Activated T-cell treated with anti-CD3 and anti-CD28 coated beads, Interleukin-2, amount 50 U/mL, for 4 hours (primary cell): ENCODE measurements around the gene PRELID1. TPM values are rescaled to one million over a fixed set of nuclear protein-coding genes. Genes with fewer than 3 reads are reported as not detected.
"Not testable (repeated sequence)": the region's sequence is repeated elsewhere in the genome, so short reads cannot be mapped to it uniquely, and the experiment has no call there.

Source experiments
- ATAC-seq, 2 donors: fragments of 200-7000 bp; cut with Tn5 transposase; one replicate each; pipeline ENCODE4 v1.10.0; 2021
- DNase-seq: peaks from one replicate; pipeline ENCODE4 v3.0.0-alpha.2; 2020
- H3K27me3 Mint-ChIP-seq: one replicate; pipeline ENCODE4 v1.8.0; 2021; ENCODE audit warnings: low read depth, mixed read lengths
- H3K36me3 Mint-ChIP-seq: one replicate; pipeline ENCODE4 v1.8.0; 2022; ENCODE audit warnings: mixed read lengths; ENCODE audit not compliant: insufficient read depth
- H3K4me1 Mint-ChIP-seq: one replicate; pipeline ENCODE4 v1.8.0; 2021; ENCODE audit warnings: low read depth, mixed read lengths
- H3K4me3 Mint-ChIP-seq: one replicate; pipeline ENCODE4 v1.8.0; 2021; ENCODE audit warnings: mild to moderate bottlenecking, moderate library complexity, mixed read lengths
- H3K9me3 Mint-ChIP-seq: one replicate; pipeline ENCODE4 v1.8.0; 2021; ENCODE audit warnings: mixed read lengths
- total RNA-seq, 3 donors: library from RNA; stranded (reverse); gene quantifications; one replicate each; pipeline ENCODE4 v1.2.1, GENCODE V29; 2021

Gene PRELID1, protein sequence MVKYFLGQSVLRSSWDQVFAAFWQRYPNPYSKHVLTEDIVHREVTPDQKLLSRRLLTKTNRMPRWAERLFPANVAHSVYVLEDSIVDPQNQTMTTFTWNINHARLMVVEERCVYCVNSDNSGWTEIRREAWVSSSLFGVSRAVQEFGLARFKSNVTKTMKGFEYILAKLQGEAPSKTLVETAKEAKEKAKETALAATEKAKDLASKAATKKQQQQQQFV
- 100 to 1,000 TPM; 293 to 372 (median 302) TPM for total RNA-seq

DNA sequence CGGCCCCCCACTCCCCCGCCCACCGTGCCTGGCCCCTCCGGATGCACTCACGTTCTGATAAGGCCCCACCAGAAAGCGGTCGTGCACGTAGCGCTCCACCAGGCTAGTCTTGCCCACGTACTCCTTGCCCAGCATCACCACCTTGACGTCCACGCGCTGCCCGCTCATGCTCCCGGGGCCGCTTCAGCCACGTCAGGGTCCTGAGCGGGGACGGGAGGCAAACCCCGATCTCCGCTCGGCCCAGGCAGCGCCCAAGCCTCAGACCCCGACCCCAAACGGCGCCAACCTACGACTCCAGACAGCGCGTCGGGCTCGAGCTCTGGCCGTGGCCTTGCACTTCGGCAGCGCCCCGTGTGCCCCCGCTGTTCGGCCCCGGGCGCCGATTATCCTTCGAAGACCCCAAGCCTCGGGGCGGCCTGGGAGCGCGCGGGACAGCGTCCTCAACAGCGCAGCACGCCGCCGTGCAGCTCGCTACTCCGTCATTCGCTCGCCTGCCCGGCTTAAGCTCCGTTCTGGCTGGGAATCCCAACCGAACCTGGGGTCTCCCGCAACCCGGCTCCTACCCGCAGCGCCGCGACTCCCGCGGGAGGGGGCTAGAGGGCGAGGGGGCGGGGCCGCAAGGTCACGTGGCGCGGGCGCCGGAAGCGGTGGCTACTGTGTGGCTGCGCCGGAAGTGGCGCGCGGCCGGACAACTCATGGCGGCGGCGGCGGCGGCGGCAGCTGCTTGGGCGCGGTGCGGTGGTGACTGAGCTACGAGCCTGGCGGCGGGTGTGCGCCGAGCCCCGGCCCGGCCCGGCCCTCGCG, at the start of gene PRELID1, which contains the start of gene RAB24:
TSS of gene PRELID1 (plus strand) at position 679 of the 804 bp plus-strand sequence. CDS start 187 bp downstream, outside the sequence.
TSS of gene RAB24 (minus strand) at position 599 of the 804 bp plus-strand sequence. CDS start at position 168, 431 bp downstream.
- Mint-ChIP-seq H3K36me3 (peaks cover 12% of the 10 kb centered on the region), H3K27me3 (no peaks in the 10 kb centered on the region), H3K4me3 (peak within 1 kb of the TSS; percentile 92), H3K9me3 (no peaks in the 10 kb centered on the region), H3K4me1 (peaks cover 65% of the 10 kb centered on the region)
- ATAC-seq (peak; percentile 81), DNase-seq (peak; percentile 82)

DNA sequence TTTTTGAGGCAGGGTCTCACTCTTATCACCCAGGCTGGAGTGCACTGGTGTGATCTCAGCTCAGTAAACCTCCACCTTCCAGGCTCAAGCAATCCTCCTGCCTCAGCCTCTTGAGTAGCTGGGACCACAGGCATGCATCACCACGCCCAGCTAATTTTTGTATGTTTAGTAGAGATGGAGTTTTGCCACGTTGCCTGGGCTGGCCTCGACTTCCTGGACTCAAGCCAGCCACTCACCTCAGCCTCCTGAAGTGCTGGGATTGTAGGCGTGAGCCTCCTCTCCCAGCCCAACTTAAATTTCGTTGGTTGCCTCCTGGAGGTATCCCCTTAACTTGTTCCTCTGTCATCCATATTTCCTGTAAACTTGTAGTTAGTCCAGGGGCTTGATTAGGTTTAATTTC, 47.3 kb upstream of the PRELID1 start:
- Mint-ChIP-seq H3K36me3 (peaks cover 35% of the 10 kb centered on the region), H3K4me1 (no peaks in the 10 kb centered on the region), H3K27me3 (no peaks in the 10 kb centered on the region), H3K4me3 (no peak overlapping the region), H3K9me3 (no peaks in the 10 kb centered on the region)
- ATAC-seq (no peak), DNase-seq (no peak)

DNA sequence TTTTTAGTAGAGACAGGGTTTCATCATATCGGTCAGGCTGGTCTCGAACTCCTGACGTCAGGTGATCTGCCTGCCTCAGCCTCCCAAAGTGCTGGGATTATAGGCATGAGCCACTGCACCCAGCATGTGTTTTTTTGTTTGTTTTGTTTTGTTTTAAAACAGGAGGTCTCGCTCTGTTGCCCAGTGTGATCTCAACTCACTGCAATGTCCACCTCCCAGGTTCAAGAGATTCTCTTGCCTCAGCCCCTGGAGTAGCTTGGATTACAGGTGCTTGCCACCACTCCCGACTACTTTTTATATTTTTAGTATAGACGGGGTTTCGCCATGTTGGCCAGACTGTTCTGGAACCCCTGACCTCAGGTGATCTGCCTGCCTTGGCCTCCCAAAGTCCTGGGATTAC, 44.9 kb upstream of the PRELID1 start:
- H3K4me1 Mint-ChIP-seq, DNase-seq, H3K9me3 Mint-ChIP-seq, H3K27me3 Mint-ChIP-seq, ATAC-seq, H3K4me3 Mint-ChIP-seq: not testable (repeated sequence)
- peaks cover 39% of the 10 kb centered on the region for H3K36me3 Mint-ChIP-seq

DNA sequence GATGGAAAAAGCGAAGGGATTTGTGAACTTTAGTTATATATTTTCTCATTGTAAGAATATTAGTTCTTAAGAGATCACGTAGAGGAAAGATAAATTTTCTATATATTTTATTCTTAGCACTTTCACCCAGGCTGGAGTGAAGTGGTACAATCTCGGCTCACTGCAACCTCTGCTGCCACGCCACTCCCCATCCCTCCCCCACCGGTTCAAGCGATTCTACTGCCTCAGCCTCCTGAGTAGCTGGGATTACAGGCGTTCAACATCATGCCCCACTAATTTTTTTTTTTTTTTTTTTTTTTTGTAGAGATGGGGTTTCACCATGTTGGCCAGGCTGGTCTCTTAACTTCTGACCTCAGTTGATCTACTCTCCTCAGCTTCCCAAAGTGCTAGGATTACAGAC, 42.6 kb upstream of the PRELID1 start:
- H3K27me3 Mint-ChIP-seq, result no peaks in the 10 kb centered on the region
- ATAC-seq (no peak), DNase-seq (no peak)
- peaks cover 44% of the 10 kb centered on the region for H3K36me3 Mint-ChIP-seq
- H3K4me3 Mint-ChIP-seq, result no peak overlapping the region
- H3K9me3 Mint-ChIP-seq, result no peaks in the 10 kb centered on the region
- no peaks in the 10 kb centered on the region for H3K4me1 Mint-ChIP-seq

DNA sequence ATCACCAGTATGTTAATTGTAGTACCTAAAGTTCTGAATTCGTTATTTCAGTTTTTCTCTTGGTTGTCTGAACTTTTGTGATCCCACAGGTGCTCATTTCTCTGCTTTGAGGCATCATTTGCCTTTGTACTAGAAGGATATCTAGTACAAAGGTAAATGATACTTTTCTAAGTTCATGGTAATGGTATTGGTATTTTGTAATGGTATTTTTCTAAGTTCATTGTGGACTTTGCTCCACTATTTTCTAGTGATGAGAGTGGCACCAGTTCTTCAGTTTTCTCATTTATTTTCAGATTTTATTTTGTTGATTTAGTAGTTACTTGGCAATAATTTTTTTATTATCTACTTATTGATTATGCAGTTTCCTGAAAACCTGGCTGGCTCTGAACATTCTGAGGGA, 42.1 kb upstream of the PRELID1 start:
- H3K27me3 Mint-ChIP-seq, result no peaks in the 10 kb centered on the region
- no peak for DNase-seq
- no peaks in the 10 kb centered on the region for H3K4me1 Mint-ChIP-seq
- peaks cover 49% of the 10 kb centered on the region for H3K36me3 Mint-ChIP-seq
- no peak overlapping the region for H3K4me3 Mint-ChIP-seq
- H3K9me3 Mint-ChIP-seq, result no peaks in the 10 kb centered on the region
- ATAC-seq, result no peak

DNA sequence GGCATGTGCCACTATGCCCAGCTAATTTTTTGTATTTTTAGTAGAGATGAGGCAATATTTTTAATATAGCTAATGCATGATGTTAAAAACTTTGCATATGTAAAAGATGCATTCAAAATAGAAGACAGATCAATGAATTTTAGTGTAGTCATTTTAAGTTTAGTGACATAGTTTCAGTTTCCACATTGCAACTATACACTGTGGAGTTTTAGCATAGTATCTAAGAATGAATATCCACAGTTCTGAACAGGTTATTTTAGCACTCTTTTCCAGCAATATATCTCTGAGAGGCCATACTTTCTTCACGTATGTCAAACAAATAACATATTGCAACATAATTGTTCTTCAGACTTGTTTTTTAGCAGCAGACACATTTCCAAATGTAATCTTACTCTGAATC, 39.4 kb upstream of the PRELID1 start:
- DNase-seq (no peak), ATAC-seq (no peak)
- Mint-ChIP-seq H3K4me3 (no peak overlapping the region), H3K4me1 (no peaks in the 10 kb centered on the region), H3K36me3 (peaks cover 52% of the 10 kb centered on the region), H3K27me3 (no peaks in the 10 kb centered on the region), H3K9me3 (no peaks in the 10 kb centered on the region)

DNA sequence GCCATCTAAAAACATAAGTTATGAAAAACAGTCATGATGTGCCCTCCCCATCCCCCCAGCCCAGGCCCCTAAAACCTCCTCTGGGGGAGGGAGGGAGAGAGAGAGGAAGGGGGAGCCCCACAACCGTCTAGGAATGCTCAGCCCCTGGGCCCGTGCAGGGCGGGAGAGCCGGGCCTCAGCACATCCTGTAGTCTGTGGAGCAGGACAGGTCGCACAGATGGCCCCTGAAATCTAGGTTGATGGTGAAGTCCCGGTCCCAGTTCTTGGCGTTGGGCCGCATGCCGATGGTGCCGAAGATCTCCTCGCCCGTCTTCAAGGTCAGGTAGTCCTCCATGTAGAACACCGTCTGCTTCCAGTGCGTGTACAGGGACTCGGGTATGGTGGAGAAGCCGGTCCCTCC, 38.2 kb upstream of the PRELID1 start:
- Mint-ChIP-seq H3K36me3 (peaks cover 49% of the 10 kb centered on the region), H3K9me3 (no peaks in the 10 kb centered on the region), H3K27me3 (no peaks in the 10 kb centered on the region), H3K4me3 (no peak overlapping the region), H3K4me1 (no peaks in the 10 kb centered on the region)
- ATAC-seq, result no peak
- DNase-seq, result no peak

DNA sequence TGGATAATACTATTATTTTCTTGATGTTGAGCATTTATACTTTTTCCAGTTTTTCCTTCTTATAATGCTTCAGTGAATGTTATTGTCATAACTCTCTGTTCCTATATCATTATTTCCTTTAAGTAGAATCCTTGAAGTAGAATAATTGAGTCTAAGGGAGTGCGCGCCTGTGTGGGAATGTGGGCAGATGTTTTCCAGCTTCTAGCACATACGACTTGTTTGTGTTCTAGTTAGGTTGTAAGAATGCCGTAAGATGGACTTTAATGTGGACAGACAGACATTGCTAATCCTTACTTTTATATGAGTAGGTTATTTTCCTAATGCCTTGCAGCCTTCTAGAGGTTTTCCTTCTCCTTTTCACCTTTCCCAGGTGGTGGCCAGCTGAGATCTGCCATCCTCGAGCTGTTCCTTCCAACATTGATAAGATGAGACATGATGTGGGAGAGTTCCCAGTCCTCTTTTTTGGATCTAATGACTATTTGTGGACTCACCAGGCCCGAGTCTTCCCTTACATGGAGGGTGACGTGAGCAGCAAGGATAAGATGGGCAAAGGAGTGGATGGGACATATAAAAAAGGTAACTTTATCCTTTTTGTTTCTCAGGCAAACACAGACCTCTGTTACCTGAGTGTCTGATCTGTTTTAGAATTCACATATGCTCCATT, 34.2 kb upstream of the PRELID1 start:
- ATAC-seq, result no peak
- Mint-ChIP-seq H3K9me3 (no peaks in the 10 kb centered on the region), H3K4me3 (no peak overlapping the region), H3K27me3 (no peaks in the 10 kb centered on the region), H3K36me3 (peaks cover 48% of the 10 kb centered on the region), H3K4me1 (no peaks in the 10 kb centered on the region)
- DNase-seq, result no peak

DNA sequence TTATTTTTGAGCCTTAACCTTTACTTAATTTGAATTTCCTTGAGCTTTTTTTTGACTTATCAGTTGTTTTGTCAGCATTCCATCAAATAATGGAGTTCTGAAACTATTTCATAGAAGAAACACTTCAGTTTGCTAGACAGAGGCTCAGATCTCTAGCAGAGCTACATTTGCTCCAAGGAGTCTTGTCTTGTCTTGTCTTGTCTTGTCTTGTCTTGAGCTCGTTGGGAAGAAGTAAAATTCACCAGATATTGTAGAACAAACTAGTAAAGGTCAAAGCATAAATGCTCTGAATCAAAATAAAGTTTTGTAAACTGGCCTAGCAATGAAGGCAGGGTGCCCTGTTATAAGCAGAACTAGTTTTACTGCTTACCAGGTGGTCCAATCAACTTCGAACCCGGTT, 33.6 kb upstream of the PRELID1 start:
- ATAC-seq (no peak), DNase-seq (no peak)
- no peaks in the 10 kb centered on the region for H3K4me1 Mint-ChIP-seq
- H3K4me3 Mint-ChIP-seq, result no peak overlapping the region
- H3K27me3 Mint-ChIP-seq, result no peaks in the 10 kb centered on the region
- peaks cover 44% of the 10 kb centered on the region for H3K36me3 Mint-ChIP-seq
- no peaks in the 10 kb centered on the region for H3K9me3 Mint-ChIP-seq

DNA sequence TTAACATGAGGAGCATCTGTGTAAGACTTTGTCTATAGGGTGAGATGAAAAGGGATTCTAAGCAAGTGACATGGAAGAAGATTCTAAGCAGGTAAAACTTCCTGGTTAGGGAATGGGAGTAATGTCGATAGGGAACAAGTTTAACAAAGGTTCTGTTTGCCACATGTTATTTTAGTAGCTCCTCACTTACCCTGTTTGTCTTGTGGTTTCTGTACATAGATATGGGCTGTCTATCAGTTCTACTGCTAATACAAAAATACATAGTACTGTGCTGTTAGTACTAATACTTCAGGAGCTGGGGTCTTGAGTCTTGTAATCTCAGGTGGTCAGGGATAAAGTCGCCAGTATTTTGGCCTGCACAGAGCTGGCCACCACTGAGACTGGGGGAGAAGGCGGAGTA, 32.9 kb upstream of the PRELID1 start:
- Mint-ChIP-seq H3K27me3 (no peaks in the 10 kb centered on the region), H3K4me3 (no peak overlapping the region), H3K9me3 (no peaks in the 10 kb centered on the region), H3K36me3 (peaks cover 44% of the 10 kb centered on the region), H3K4me1 (no peaks in the 10 kb centered on the region)
- no peak for DNase-seq
- ATAC-seq, result no peak

DNA sequence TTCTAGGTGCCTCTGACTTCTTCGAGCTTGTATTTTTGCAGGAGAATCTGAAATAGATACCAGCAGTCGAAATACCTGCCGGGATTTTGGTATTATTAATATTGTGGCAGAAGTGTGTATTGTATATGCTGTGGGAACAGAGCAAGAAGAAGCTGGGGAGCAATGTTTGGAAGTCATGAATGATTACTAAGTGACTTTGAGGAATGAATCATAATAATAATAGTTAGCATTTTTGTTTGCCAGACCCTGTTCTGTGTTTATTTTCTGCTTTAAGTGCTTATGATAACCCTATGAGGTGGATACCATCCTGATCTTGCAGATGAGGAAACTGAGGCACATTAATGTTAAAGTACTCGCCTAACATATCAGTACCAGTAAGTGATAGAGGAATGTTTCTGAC, 32.5 kb upstream of the PRELID1 start:
- ATAC-seq, result no peak
- Mint-ChIP-seq H3K27me3 (no peaks in the 10 kb centered on the region), H3K9me3 (no peaks in the 10 kb centered on the region), H3K36me3 (peaks cover 40% of the 10 kb centered on the region), H3K4me1 (no peaks in the 10 kb centered on the region), H3K4me3 (no peak overlapping the region)
- DNase-seq, result no peak

DNA sequence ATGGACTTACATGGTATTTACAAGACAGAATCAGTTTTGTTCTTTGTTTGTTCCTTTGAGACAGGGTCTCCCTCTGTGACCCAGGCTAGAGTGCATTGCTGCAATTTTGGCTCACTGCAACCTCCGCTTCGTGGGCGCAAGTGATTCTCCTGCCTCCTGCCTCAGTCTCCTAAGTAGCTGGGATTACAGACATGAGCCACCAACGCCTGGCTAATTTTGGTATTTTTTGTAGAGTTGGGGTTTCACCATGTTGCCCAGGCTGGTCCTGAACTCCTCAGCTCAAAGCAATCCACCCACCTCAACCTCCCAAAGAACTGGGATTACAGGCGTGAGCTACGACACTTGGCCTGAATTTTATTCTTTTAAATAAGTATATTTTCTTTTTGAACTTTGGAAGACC, 27.7 kb upstream of the PRELID1 start:
- peaks cover 36% of the 10 kb centered on the region for H3K36me3 Mint-ChIP-seq
- no peak overlapping the region for H3K4me3 Mint-ChIP-seq
- DNase-seq (no peak), ATAC-seq (no peak)
- H3K9me3 Mint-ChIP-seq, result no peaks in the 10 kb centered on the region
- H3K27me3 Mint-ChIP-seq, result no peaks in the 10 kb centered on the region
- H3K4me1 Mint-ChIP-seq, result peaks cover 4% of the 10 kb centered on the region

DNA sequence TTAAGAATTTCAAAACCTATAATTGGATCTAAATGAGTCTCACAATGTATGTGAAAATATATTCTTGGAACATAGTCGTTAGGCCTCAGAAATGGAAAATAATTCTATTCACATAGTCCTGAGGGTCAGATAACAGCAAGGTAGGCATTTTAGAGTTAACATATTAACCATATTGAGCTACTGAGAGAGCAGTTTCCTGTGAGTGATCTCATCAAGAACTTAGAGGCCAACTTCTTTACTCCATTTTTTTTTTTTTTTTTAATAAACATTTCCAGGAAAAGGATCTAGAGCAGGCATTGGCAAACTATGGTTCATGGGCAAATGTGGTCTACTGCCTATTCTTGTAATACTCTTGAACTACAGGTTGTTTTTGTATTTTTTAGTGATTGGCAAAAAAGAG, 26.7 kb upstream of the PRELID1 start:
- no peaks in the 10 kb centered on the region for H3K27me3 Mint-ChIP-seq
- no peak overlapping the region for H3K4me3 Mint-ChIP-seq
- no peaks in the 10 kb centered on the region for H3K9me3 Mint-ChIP-seq
- peaks cover 36% of the 10 kb centered on the region for H3K36me3 Mint-ChIP-seq
- DNase-seq, result no peak
- H3K4me1 Mint-ChIP-seq, result peaks cover 4% of the 10 kb centered on the region
- no peak for ATAC-seq

DNA sequence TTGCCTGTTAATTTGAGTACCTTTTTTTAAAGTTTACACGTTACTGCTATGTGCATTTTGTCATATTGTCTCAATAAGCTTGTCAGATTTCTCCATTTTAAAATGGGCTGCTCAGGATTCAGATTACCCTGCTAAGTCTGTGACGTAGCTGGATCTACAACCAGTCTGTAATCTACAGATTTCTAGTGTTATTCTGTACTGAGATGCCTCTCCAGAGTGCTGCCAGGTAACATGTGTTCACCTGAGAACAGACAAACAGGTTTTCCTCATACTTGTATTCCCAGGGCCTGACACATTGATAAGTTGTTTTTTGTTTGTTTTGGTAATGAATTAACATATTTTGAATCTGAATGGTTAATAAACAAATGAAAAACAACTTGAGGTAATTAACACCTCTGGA, 15.4 kb upstream of the PRELID1 start:
- DNase-seq (no peak), ATAC-seq (no peak)
- H3K4me1 Mint-ChIP-seq, result no peaks in the 10 kb centered on the region
- H3K4me3 Mint-ChIP-seq, result no peak overlapping the region
- no peaks in the 10 kb centered on the region for H3K9me3 Mint-ChIP-seq
- H3K27me3 Mint-ChIP-seq, result no peaks in the 10 kb centered on the region
- peaks cover 38% of the 10 kb centered on the region for H3K36me3 Mint-ChIP-seq
